Astrocyte of the spinal cord (primary cell): Measurements from ENCODE around the gene USF2.
A peak's percentile ranks its signal among the peaks of the same experiment; 100 is the strongest.

Experiments used
- DNase-seq: peaks from one replicate; pipeline ENCODE4 v3.0.0; 2011; ENCODE audit warnings: low read depth, low spot score
- H3K4me3 ChIP-seq: 2 replicates; pipeline ENCODE4 v1.5.1; 2011; ENCODE audit warnings: low read depth, mild to moderate bottlenecking, low read length, moderate library complexity
- in situ Hi-C: cut with HindIII; loops from 2 replicates; pipeline ENCODE4 v1.10.0; 2017; ENCODE audit warnings: low sequenced_read_pairs
- TF ChIP-seq, protein P1 (sequence below): IDR thresholded peaks from 2 replicates; pipeline ENCODE4 v1.5.1; 2012; ENCODE audit warnings: low read depth, mild to moderate bottlenecking, low read length, inconsistent platforms

The USF2 gene

DNA sequence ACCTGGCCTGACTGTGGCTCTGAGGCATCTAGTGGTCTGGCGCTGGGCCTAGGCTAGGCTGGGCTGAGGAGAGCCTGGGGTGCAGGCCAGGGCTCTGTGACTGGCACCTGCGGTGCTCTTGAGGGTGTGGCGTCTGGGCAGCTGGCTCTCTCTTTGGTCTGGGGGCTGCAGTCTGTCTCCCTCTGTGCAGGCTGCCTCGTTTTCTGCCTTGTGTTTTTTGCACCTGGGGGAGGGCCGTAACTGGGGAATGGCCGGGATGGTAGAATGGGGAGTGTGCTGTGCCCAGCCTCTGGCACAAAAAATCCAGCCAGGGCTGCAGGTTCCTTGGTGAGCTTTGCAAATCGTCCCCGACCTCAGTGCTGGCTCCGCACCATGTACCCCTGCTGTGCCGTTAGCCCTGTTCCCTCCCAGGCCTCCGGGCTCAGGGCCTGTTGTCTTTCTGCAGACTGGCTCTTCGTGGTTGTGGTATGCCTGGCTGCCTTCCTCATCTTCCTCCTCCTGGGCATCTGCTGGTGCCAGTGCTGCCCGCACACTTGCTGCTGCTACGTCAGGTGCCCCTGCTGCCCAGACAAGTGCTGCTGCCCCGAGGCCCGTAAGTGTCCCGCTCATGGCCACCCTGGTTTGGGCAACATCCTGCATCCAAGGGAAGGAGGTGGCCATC is 6.5 kb upstream of the USF2 start:
- in situ Hi-C loops: no loop called here
- TF ChIP-seq, protein P1, sequence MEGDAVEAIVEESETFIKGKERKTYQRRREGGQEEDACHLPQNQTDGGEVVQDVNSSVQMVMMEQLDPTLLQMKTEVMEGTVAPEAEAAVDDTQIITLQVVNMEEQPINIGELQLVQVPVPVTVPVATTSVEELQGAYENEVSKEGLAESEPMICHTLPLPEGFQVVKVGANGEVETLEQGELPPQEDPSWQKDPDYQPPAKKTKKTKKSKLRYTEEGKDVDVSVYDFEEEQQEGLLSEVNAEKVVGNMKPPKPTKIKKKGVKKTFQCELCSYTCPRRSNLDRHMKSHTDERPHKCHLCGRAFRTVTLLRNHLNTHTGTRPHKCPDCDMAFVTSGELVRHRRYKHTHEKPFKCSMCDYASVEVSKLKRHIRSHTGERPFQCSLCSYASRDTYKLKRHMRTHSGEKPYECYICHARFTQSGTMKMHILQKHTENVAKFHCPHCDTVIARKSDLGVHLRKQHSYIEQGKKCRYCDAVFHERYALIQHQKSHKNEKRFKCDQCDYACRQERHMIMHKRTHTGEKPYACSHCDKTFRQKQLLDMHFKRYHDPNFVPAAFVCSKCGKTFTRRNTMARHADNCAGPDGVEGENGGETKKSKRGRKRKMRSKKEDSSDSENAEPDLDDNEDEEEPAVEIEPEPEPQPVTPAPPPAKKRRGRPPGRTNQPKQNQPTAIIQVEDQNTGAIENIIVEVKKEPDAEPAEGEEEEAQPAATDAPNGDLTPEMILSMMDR: no peak
- no peak for DNase-seq
- no peak overlapping the region for H3K4me3 ChIP-seq

DNA sequence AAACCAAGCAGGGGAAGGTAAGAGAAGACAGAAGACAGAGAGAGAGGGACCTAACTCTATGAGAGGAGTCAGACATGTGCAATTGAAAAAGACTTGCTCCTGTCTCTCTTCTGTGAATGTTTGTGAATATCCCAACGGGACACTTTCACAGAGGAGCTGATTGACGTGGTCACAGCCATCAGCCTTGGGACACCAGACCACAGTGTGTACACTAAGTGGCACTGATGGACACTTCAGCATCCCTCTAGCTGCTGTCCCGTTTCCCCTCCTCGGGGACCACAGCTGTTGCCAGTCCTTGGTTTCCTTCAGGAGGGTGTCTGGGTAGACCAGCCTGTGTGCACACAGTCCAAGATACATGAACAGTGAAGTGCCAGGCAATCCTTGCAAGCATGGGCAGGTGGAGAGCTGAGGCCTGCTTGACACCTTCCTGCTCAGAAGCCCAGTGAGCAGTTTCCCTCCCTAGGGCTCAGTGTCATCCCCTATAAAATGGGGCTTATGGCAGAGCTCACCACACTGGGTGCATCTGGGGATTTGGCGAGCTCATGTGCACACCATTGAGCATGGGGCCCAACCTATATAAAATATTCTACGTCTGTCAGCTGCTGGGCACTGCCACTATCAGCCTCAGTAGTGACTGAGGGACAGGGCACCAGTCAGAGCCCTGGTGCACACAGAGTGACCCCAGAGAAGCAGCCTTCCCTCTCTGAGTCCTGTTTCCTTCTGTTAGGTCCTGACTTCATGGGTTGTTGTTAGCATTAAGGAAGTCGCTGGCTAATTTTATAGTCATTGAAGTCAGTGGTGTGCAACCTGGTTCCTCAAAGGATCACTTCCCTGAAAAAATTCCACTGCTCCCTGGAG is 4.3 kb upstream of the USF2 start:
- TF ChIP-seq, protein P1: no peak
- in situ Hi-C loops: no loop called here
- no peak for DNase-seq
- no peak overlapping the region for H3K4me3 ChIP-seq

DNA sequence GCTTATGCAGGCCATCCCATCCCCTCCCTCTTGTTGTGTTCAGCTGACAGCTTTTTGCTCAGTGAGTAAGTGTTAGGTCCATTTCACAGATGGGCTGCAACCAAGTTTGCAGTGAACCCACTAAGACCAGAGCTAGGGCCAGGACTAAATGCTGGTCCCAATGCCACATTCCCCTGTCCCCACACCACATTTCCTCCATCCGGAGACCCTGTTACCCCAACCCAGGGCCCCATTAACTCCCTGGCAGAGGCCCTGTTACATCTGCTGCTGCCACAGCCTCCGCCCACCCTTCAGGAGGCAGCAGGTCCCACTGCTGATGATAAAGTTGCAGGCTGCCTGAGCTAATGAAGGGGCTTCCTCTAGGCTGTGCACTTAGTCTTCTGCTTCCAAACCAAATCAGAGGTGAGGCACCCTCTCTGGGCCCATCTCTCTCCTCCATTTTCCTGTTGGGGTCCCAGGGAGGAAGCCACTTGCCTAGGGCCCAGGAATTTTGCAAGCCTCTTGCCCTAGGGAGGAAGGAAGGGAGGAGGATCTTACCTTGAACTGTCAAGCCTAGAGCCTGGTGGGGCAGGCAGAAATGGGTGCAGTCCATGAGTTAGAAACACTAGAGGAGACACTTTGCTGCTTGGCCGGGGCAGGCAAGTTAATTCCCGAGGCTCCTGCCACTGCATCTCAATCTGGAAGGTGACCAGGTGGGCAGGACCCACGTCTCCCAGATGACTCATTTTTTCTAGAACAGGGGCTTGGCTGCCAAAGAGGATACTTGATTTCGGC is 3.4 kb upstream of the USF2 start:
- DNase-seq: no peak
- H3K4me3 ChIP-seq: no peak overlapping the region
- TF ChIP-seq, protein P1: no peak
- in situ Hi-C loops: no loop called here

DNA sequence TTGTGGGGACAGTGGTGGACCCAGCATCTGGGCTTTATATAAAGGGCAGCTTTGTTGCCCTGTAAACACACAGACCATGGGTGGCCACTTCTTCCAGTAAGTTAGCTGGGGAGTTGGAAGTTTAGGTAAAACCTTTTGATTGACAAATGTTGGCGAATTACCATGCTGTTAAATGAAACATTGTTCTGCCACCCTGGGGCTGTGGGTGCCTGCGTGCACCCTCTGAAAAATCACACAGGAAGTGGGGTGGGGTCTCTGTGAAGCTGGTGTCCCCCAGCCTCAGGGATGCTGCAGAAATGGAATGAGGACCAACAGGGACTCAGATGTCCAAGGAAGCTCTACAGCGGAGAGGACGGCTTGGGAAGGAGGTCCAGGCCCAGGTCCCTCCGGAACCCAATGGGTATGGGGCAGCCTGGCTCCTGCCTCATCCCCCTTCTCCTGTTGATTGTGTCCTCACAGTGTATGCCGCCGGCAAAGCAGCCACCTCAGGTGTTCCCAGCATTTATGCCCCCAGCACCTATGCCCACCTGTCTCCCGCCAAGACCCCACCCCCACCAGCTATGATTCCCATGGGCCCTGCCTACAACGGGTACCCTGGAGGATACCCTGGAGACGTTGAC is 2.8 kb upstream of the USF2 start:
- TF ChIP-seq, protein P1: no peak
- in situ Hi-C loops: no loop called here
- H3K4me3 ChIP-seq: no peak overlapping the region
- DNase-seq: no peak

DNA sequence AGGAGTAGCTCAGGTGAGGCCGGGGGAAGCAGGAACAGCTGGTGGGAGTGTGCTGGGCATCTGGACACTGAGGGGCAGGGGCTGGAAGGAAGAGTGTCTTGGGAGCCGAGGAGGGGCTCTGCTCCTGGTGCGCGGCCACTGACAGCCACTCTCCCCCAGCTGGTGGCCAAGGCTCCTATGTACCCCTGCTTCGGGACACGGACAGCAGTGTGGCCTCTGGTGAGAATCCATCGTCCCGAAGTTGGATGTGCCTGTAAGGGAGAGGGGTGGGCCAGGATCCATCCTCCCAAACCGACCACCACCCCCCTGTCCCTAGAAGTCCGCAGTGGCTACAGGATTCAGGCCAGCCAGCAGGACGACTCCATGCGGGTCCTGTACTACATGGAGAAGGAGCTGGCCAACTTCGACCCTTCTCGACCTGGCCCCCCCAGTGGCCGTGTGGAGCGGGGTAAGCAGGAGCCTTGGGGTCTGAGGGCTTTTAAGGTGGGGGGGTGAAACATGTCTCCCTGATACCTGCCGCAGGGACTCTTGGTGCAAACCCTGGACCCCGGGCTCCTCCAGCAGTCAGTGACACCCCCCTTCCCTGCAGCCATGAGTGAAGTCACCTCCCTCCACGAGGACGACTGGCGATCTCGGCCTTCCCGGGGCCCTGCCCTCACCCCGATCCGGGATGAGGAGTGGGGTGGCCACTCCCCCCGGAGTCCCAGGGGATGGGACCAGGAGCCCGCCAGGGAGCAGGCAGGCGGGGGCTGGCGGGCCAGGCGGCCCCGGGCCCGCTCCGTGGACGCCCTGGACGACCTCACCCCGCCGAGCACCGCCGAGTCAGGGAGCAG is 2.0 kb upstream of the USF2 start:
- TF ChIP-seq, protein P1: no peak
- peak overlapping the region; percentile 87 for H3K4me3 ChIP-seq
- in situ Hi-C loops: no loop called here
- no peak for DNase-seq
